Glomerular endothelial cell (primary cell): ENCODE data around the gene TTLL5. TPM values are rescaled to one million over a fixed set of nuclear protein-coding genes. Genes with fewer than 3 reads are reported as not detected.
A peak's percentile ranks its signal among the peaks of the same experiment; 100 is the strongest.
"Not testable (repeated sequence)": the region's sequence is repeated elsewhere in the genome, so short reads cannot be mapped to it uniquely, and the experiment has no call there.

ENCODE experiments used
- DNase-seq: peaks from one replicate; pipeline ENCODE4 v3.0.0-alpha.2; 2011; ENCODE audit warnings: low read depth, low spot score; ENCODE audit errors: extremely low read depth
- total RNA-seq: library from RNA; depleted of rRNA; stranded (reverse); fragments of >200 nt; gene quantifications from 2 replicates; pipeline ENCODE4 v1.2.3, GENCODE V29; 2015

Gene TTLL5
- total RNA-seq, 1 donor from 2014 or later, result 59.5 TPM

- DNase-seq, result no peak
Measured at GRCh38 chr14:75649773-75650172, 11.3 kb upstream of the TTLL5 start.

- DNase-seq, result no peak
Measured at GRCh38 chr14:75650253-75651058, 10.6 kb upstream of the TTLL5 start.

GRCh38 chr14:75653563-75653962 is 7.5 kb upstream of the TTLL5 start:
- DNase-seq, result no peak

GRCh38 chr14:75654127-75654732 is 6.8 kb upstream of the TTLL5 start:
- DNase-seq, result no peak

- DNase-seq, result no peak
Measured at GRCh38 chr14:75655235-75655634, 5.8 kb upstream of the TTLL5 start.

GRCh38 chr14:75657331-75657730 is 3.7 kb upstream of the TTLL5 start:
- no peak for DNase-seq

GRCh38 chr14:75658957-75659356 is 2.1 kb upstream of the TTLL5 start:
- no peak for DNase-seq

GRCh38 chr14:75660238-75660629 is 812 bp upstream of the TTLL5 start:
- no peak for DNase-seq

GRCh38 chr14:75661499-75661814 is 411 bp downstream of the TTLL5 start:
- DNase-seq, result no peak

- DNase-seq, result no peak
Measured at GRCh38 chr14:75662966-75663365, 1.9 kb downstream of the TTLL5 start.

GRCh38 chr14:75667099-75667765 is 6.2 kb downstream of the TTLL5 start:
- no peak for DNase-seq

- no peak for DNase-seq
Measured at GRCh38 chr14:75672605-75673192, 11.7 kb downstream of the TTLL5 start.

GRCh38 chr14:75673345-75674035 is 12.4 kb downstream of the TTLL5 start:
- DNase-seq, result no peak

- no peak for DNase-seq
Measured at GRCh38 chr14:75675265-75675960, 14.4 kb downstream of the TTLL5 start.

GRCh38 chr14:75685910-75686309 is 24.9 kb downstream of the TTLL5 start:
- no peak for DNase-seq

- DNase-seq, result no peak
Measured at GRCh38 chr14:75689012-75689411, 28.0 kb downstream of the TTLL5 start.

GRCh38 chr14:75690010-75690409 is 29.0 kb downstream of the TTLL5 start:
- DNase-seq, result peak; percentile 16

GRCh38 chr14:75695025-75695424 is 34.0 kb downstream of the TTLL5 start:
- DNase-seq, result not testable (repeated sequence)

GRCh38 chr14:75697386-75697785 is 36.3 kb downstream of the TTLL5 start:
- DNase-seq, result no peak

GRCh38 chr14:75697918-75698317 is 36.9 kb downstream of the TTLL5 start:
- DNase-seq, result no peak
